Adipose tissue (tissue), 3 donors: ENCODE data around the gene MRPL40. TPM values are rescaled to one million over a fixed set of nuclear protein-coding genes. Genes with fewer than 3 reads are reported as not detected.

Experiments
- H3K27ac ChIP-seq: one replicate; pipeline ENCODE4 v1.5.1; 2013; ENCODE audit warnings: low read depth, low read length
- WGBS, 3 donors: extraction: QIAGEN DNeasy Blood & Tissue Kit; methylation state at CpG; one replicate each; pipeline ENCODE4 v1.1.7; 2013; 5-methylcytosine and 5-hydroxymethylcytosine counted together
- polyA plus RNA-seq, 3 donors: library from polyadenylated mRNA; stranded (reverse); fragments of 200-250 nt; gene quantifications; one replicate each; pipeline ENCODE4 v1.2.3, GENCODE V29; 2013
- donor health status: healthy with polysubstance abuse.
- donor health status: Bipolar disorder and iron deficiency.
- donor health status: healthy.

MRPL40 gene
- polyA plus RNA-seq, result 10 to 100 TPM; 25.9 to 46.1 (median 37.3) TPM

DNA sequence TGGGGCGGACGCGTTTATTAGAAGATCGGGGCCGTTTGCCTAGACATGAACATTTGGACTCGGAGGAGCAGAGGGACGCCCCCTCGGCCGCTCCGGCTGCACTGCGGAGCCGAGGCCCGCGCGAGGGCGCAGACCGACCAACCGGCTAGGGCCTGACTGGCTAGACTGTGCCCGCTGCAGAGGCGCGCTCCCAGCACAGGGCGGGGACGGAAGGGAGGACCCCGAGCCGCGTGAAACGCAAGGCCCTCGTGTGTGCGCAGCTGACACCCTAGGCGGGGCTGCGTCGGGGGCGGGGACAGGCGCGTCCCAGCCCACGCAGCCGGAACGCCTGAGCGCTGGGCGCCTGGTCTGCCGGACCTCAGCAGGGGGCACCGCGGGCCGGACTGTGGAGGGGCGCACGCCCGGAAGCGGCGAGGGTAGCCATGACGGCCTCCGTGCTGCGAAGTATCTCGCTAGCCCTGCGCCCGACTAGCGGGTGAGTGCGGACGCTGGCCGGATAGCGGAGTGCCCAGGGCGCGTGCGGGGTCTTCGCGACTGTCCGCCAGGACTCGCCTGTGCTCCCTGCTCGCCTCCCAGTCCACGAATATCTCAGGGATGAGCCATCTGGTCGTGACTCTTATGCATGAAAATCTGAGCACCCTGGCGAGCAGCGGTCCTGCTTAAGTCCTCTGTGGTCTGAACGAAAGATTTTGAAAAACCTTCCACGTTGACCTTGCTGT, at the start of gene MRPL40:
MRPL40 (plus strand) TSS at position 413 of the 719 bp plus-strand sequence; CDS start at position 423, 10 bp downstream.
- H3K27ac ChIP-seq, result peak within 1 kb of the TSS; percentile 30
- WGBS, 3 donors, result 0 to 1% (median 0%) methylated on average over 68 to 74 of the region's 74 CpGs

GRCh38 chr22:19383292-19383691, 49.1 kb upstream of the MRPL40 start:
- no peak overlapping the region for H3K27ac ChIP-seq
- WGBS, 3 donors, result 77 to 89% (median 88%) methylated on average over 9 of the region's 9 CpGs

GRCh38 chr22:19385221-19385906, 47.0 kb upstream of the MRPL40 start:
- H3K27ac ChIP-seq, result no peak overlapping the region
- 94 to 96% (median 95%) methylated on average over 14 of the region's 14 CpGs for WGBS, 3 donors

GRCh38 chr22:19386248-19386647, 46.1 kb upstream of the MRPL40 start:
- 82 to 97% (median 92%) methylated on average over 2 of the region's 2 CpGs for WGBS, 3 donors

DNA sequence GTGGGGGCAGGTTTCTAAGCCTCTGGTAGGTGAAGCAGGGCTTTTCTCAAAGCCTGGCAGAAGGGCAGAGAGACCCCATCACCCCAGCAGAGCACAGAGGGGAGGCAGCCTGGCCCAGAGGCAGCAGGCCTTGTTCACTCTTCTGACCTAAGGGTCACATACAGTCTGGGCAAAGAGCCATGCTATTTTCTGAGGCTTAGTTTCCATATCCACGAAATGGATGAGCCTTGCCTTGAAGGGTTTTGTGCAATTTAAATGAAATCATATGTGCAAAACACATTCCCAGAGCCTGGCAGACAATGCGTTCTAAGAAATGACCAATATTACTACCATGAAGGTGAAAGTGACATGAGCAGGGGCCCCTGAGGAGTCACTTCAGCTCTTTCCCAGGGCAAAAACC, 45.3 kb upstream of the MRPL40 start:
- WGBS, 3 donors, result 77 to 86% (median 77%) methylated on average over 2 of the region's 2 CpGs
- H3K27ac ChIP-seq, result no peak overlapping the region

More at GRCh38 chr22:19386248-19386647, 46.1 kb upstream of the MRPL40 start:
- H3K27ac ChIP-seq, result no peak overlapping the region

- no peak overlapping the region for H3K27ac ChIP-seq
- WGBS, 3 donors, result 96 to 98% (median 98%) methylated on average over 7 of the region's 7 CpGs
These were observed 44.8 kb upstream of the MRPL40 start for GRCh38 chr22:19387575-19387974.

- H3K27ac ChIP-seq, result no peak overlapping the region
- WGBS, 3 donors, result 84 to 96% (median 91%) methylated on average over 5 of the region's 5 CpGs
These were observed 38.6 kb upstream of the MRPL40 start for GRCh38 chr22:19393704-19394103.

- WGBS, 3 donors, result 86 to 95% (median 93%) methylated on average over 8 of the region's 8 CpGs
- no peak overlapping the region for H3K27ac ChIP-seq
These were observed 37.9 kb upstream of the MRPL40 start for GRCh38 chr22:19394274-19395050.

- whole genome bisulfite sequencing, 3 donors, result 93 to 96% (median 95%) methylated on average over 4 of the region's 4 CpGs
- H3K27ac ChIP-seq, result no peak overlapping the region
These were observed 37.1 kb upstream of the MRPL40 start for GRCh38 chr22:19395276-19395675.

- no peak overlapping the region for H3K27ac ChIP-seq
- 87 to 91% (median 90%) methylated on average over 6 of the region's 6 CpGs for WGBS, 3 donors
These were observed 35.8 kb upstream of the MRPL40 start for GRCh38 chr22:19396561-19396933.

DNA sequence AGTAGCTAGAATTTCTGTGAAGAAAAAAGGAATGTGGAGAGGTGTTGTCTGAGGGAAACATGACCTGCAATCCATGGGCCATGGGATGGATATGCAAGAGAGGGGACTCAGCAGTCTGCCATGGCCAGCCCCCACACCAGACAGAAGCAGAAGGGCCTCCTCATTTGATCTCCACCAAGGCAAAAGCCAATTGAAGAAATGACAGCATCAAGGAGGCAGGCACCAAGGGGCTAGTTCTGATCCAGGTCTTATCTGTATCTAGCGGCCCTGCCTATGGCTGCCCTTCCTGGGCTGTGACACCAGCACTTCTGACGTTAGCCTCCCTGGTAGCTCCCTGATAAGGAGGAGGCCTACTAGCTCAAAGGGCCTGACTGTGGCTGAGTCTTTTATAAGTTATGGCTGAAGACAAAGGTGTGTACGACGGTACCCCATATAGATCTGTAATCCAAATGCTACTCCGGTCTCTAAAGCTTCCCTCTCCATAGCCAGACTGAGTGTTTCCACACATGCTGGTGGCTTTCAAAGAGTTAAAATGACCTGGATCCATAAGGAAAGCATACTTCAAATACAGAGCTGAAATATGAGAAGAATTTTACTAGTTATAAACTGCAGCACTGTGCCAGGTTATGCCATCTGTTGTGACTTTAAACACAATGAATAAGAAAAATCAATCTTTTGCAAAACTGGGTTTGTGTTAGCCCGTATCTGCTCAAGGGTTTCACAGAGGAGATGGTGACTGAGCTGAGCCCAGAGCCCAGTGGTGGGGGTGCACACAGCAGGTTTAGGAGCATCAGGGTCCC, 35.2 kb upstream of the MRPL40 start:
- WGBS, 3 donors, result 93% methylated on average over 6 of the region's 6 CpGs
- H3K27ac ChIP-seq, result no peak overlapping the region

DNA sequence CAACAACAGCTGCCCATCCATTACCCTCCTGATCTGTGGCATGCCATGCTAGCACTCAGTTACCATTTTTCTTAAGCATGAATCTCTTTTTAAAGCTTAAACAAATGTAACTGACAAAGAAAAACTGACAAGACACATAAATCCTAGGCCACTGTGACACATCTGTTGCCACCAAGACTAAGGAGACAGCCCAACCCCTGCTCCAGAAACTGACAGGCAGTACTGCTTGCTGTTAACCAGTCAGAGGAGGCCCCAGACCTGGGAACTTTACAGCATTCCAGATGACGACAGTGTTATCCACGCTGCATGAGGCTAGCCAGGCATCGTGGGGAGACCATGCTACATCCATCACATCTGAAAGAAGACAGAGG, 34.6 kb upstream of the MRPL40 start:
- 85 to 97% (median 92%) methylated on average over 3 of the region's 3 CpGs for WGBS, 3 donors
- no peak overlapping the region for H3K27ac ChIP-seq

DNA sequence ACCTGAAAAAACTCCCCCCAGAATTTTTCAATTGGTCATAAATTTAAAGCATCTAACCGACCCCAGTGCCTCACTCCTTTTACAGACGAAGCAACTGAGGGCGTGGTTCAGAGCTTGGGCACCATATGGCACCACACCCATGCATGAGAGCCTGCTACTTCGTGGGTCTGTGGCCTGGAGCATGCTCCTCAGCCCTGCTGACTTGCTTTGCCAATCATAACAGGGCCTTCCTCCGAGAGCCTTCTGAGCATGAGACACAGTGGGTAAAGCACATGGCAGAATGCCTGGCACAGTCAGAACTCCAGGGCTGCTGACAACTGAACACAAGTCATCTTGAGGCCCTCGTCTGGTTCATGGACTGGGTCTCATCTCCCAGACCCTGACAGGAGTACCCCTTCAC, 34.1 kb upstream of the MRPL40 start:
- H3K27ac ChIP-seq, result no peak overlapping the region
- 79 to 87% (median 83%) methylated on average over 6 of the region's 6 CpGs for WGBS, 3 donors

DNA sequence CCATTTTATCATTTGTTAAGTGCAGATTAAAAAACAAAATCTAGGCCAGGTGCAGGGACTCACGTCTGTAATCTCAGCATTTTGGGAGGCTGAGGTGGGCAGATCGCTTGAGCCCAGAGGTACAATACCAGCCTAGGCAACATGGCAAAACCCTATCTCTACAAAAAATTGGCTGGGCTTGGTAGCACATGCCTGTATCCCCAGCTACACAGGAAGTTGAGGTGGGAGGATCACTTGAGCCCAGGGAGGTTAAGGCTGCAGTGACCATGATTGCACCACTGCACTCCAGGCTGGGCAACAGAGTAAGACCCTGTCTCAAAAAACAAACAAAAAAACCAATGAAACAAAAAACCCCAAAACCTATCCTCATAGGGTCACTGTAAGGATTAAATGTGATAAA, 33.7 kb upstream of the MRPL40 start:
- 83 to 89% (median 84%) methylated on average over 2 of the region's 2 CpGs for WGBS, 3 donors
- H3K27ac ChIP-seq, result no peak overlapping the region

DNA sequence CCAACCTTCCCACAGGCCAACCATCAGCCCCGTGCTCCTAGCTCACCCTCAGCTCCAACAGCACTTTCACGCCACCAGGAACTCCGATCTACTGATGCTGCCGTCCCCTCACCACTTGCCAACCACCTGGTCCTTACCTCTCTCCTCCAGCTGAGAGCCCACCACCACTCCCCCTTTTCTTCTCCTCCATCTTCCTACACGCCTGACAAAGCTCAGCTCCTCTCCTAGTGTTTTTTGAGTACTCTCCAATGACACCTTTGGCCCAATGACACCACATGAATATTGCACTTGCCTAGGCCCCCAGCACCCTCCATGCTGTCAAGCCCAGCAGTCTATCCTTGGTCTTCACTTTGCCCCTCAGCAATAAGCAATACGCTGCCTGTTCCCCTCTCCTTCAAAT, 31.5 kb upstream of the MRPL40 start:
- 90 to 96% (median 95%) methylated on average over 6 of the region's 6 CpGs for WGBS, 3 donors
- H3K27ac ChIP-seq, result no peak overlapping the region

DNA sequence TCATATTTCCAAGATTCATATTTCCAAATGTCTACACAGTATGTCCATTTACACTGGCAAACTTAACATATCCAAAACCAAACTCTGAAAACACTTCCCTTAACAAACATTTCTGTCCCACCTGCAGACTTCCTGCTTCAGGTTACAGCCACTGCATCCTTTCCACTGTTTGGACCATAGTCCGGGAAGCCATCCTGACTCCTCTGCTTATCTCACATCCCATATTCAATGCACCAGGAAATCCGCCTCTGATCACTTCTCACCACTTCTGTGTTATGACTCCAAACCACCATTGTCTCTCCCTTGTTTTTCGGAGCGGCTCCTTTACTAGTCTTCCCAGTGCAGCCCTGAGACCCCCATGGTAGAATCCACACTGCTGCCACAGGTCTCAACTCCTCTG, 30.9 kb upstream of the MRPL40 start:
- no peak overlapping the region for H3K27ac ChIP-seq
- WGBS, 3 donors, result 90 to 99% (median 96%) methylated on average over 4 of the region's 4 CpGs

GRCh38 chr22:19402642-19403191, 29.6 kb upstream of the MRPL40 start:
- 93 to 98% (median 97%) methylated on average over 4 of the region's 4 CpGs for WGBS, 3 donors
- H3K27ac ChIP-seq, result no peak overlapping the region

GRCh38 chr22:19404676-19405075, 27.7 kb upstream of the MRPL40 start:
- 85 to 98% (median 95%) methylated on average over 3 of the region's 3 CpGs for WGBS, 3 donors
- no peak overlapping the region for H3K27ac ChIP-seq
